Measurements from ENCODE around the gene SLCO2A1.

SLCO2A1 gene

GRCh38 chr3:134033315-134033996 lies 3.7 kb upstream of the SLCO2A1 start:
- DNase-seq, result no peak

- DNase-seq, result no peak
These were observed 1.7 kb upstream of the SLCO2A1 start for GRCh38 chr3:134031348-134031915.

GRCh38 chr3:134030379-134031347 lies 938 bp upstream of the SLCO2A1 start:
- DNase-seq, result no peak

DNA sequence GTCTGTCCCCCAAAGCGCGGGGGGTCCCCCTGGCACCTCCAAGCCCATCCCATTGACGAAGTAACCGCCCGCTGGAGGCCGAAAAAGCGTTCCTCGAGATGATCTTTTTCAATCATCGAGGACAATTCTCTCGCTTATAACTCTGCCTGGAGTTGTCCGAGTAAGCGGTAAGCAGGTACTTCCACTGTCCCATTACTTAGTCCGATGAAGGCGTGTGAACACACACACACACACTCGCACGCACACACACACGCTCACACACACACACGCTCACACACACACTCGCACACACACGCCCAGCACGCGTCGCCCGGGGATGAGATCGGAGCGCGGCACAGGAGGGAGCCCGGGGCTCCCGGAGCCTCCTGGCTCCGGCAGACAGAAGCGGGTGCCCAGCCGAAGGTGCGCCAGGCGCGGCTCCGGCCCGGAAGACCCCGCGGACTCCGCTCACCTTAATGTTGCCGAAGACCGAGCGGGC lies 430 bp downstream of the SLCO2A1 start:
- DNase-seq, result no peak

- DNase-seq, result no peak
These were observed 1.1 kb downstream of the SLCO2A1 start for GRCh38 chr3:134028486-134029255.

- DNase-seq, result no peak
These were observed 2.1 kb downstream of the SLCO2A1 start for GRCh38 chr3:134027631-134028030.

- no peak for DNase-seq
These were observed 9.5 kb downstream of the SLCO2A1 start for GRCh38 chr3:134020135-134020680.

- no peak for DNase-seq
These were observed 10.9 kb downstream of the SLCO2A1 start for GRCh38 chr3:134018850-134019249.

DNA sequence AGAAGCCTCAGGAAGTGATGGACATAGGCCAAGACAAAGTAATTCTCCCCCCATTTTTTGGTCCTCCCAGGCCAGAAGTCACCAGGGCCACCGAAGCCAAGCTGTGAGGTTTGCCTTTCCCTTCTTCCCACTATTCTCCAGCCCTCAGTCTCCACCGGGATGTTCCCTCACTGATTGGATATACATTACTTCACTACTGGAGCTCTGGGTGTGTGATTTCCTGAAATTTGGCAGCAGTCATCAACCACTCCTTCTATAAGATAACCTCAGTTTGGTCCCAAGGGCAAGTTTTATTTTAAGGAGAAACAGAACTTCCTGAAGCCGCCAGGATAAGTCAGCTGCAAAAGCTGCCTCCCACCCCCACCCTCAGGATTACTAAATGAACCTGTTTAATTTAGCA lies 11.3 kb downstream of the SLCO2A1 start:
- no peak for DNase-seq

GRCh38 chr3:134017490-134017889 lies 12.2 kb downstream of the SLCO2A1 start:
- no peak for DNase-seq

GRCh38 chr3:134014270-134014669 lies 15.5 kb downstream of the SLCO2A1 start:
- no peak for DNase-seq

DNA sequence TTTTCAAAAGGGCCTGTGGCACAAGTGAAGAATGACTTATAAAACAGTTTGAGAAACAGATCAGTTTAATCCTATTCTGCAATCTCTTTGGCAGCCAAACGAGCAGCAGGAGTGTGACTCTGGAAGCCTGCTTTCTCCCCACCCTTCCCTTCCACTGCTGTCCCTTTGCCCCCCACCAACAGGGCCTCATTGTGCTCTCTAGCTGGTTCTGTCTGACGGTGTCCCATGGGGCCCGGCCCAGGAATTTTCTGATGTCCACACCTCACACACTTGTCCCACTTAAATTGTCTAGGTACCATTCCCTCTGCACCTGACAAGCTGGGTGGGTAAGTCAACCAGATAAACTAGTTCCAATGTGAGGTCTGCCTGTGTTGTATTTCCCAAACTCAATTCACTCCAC lies 16.4 kb downstream of the SLCO2A1 start:
- no peak for DNase-seq

GRCh38 chr3:134009345-134010000 lies 20.3 kb downstream of the SLCO2A1 start:
- DNase-seq, result no peak

DNA sequence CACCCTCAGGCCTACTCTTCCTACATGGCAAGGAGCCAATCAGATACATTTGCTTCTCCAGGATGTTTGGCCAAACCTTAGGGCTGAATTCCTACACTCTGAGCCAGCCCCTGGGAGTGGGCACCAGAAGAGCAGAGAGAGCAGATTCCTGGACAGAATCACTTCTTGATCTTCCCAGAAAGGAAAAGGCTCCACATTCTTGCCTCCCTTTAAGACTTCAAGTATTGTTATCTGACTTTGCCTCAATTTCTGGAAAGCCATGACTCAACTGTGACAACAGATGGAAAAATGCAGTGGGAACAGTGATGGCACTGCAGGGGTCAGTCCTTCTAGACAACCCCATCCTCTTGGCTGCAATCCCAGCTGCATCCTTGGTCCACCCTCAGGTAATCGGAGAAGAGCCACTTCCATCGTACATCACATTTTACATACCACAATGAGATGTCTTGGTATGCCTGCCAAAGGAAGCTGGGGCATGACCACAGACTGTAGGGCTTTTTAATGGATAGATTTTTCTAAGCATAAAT lies 21.0 kb downstream of the SLCO2A1 start:
- no peak for DNase-seq

GRCh38 chr3:134007819-134008218 lies 21.9 kb downstream of the SLCO2A1 start:
- DNase-seq, result no peak

DNA sequence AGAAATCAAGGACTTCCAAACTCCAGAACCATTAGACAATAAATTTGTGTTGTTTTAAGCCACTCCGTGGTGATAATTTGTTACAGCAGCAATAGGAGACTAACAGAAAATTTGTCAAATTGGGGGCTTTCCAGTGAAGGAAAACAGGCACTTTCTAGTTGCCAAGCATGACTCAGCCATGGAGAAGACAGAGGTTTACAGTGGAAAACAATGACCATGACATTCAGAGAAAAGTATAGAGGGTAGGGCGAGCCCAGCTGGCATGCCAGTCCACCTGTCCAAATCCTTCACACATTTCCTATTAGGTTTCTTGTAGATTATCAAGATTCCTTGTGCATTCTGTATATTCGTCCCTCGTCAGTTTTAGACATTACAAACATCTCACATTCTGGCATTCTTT lies 24.9 kb downstream of the SLCO2A1 start:
- DNase-seq, result no peak

DNA sequence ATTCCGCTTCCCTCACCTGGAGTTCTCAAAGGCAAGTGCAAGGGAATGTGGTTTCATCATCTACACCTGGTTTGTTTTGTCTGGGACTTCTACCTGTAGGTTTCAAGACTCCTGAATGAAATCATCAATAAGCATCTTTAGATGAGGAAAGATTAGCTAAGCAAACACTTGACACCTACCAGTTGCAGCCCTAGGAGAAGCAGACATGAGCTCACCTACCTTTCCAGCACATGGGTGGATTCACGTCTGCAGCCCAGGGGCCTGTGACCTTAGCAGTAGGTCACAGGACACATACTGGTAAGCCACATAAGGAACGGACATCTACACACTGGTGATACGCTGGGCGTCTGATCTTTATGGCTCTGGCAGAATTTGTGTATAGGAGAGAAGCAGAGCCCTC lies 26.7 kb downstream of the SLCO2A1 start:
- no peak for DNase-seq

DNA sequence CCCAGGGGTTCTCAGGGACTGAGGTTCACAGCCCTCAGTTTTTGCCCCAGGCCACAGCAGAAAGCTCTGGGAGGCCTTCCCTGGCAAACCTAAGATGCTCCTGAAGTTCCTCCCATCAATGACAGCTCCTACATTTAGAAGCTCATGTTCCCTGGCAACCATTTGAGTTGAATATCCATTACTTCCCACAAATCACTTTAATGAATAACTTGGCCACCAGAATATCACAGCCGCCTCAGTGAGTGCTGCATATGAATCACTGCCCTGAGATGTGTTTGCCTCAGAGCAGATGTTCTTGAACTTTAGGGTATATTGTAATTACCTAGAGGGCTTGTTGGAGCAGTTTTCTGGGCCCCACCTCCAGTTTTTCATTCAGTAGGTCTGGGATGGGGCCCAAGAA lies 27.4 kb downstream of the SLCO2A1 start:
- no peak for DNase-seq

- no peak for DNase-seq
These were observed 28.5 kb downstream of the SLCO2A1 start for GRCh38 chr3:134001251-134001650.

- DNase-seq, result no peak
These were observed 29.6 kb downstream of the SLCO2A1 start for GRCh38 chr3:133999891-134000685.

DNA sequence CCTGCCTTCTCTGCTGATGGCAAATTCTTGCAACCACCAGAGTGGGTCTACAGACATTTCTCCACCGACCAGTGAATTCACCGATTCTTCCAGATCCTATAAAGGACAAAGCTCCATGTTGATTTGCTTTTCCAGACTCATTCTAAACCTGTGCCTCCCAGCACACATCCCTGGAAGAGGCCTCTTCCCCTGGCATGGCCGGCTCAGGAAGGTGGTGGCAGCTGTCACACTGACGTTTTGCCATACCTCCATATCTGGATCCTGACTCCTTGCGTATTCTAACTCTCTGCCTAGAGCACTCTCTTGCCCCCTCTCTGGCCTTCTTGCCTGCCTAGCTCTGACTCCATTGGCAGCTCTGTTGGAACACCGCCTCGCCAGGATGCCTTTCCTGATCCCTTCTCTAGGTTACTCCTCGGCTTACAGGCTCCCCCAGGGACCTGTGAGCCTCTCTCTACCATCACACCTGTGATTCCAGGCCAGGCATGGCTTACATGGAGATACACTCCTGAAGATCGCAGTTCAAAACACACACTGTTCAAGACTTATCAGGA lies 31.0 kb downstream of the SLCO2A1 start:
- DNase-seq, result no peak
